Body of pancreas (tissue), 4 donors: Measurements from ENCODE around the gene GBP7. TPM values are rescaled to one million over a fixed set of nuclear protein-coding genes. Genes with fewer than 3 reads are reported as not detected.
"Not testable (repeated sequence)": the region's sequence is repeated elsewhere in the genome, so short reads cannot be mapped to it uniquely, and the experiment has no call there.

Source experiments
- ATAC-seq: fragments of 150-250 bp; one replicate; pipeline ENCODE4 v1.9.1; 2016
- DNase-seq, 4 donors: peaks; one replicate each; pipeline ENCODE4 v3.0.0-alpha.2; 2019
- H3K27ac ChIP-seq, 4 donors: fragments of 200-600 bp; sonication (generic); 1 replicate in 3 of 4; 2 replicates in 1 of 4; pipeline versions ENCODE4 v1.5.1 to v1.6.1; 2016 to 2019; ENCODE audit warnings: mild to moderate bottlenecking in 1 of 4, mixed read lengths in 1 of 4, moderate library complexity in 1 of 4
- H3K27me3 ChIP-seq, 2 donors: fragments of 200-600 bp; sonication (generic); one replicate each; pipeline ENCODE4 v1.6.0; 2016; ENCODE audit warnings: mild to moderate bottlenecking in 1 of 2
- H3K36me3 ChIP-seq, 2 donors: fragments of 200-600 bp; sonication (generic); replicated peaks in 1 of 2; 2 replicates each; pipeline ENCODE4 v1.5.1; 2016; ENCODE audit warnings: low read depth in 2 of 2; ENCODE audit not compliant: insufficient read depth in 1 of 2
- H3K4me1 ChIP-seq: fragments of 200-600 bp; sonication (generic); one replicate; pipeline ENCODE4 v1.6.0; 2016
- H3K4me3 ChIP-seq, 2 donors: fragments of 200-600 bp; sonication (generic); 1 replicate in 1 of 2; 2 replicates in 1 of 2; pipeline ENCODE4 v1.5.1; 2016 to 2019
- H3K9me3 ChIP-seq, 3 donors: fragments of 200-600 bp; sonication (generic); 1 replicate in 2 of 3; 2 replicates in 1 of 3; pipeline ENCODE4 v1.5.1; 2016
- CTCF ChIP-seq, 7 experiments: fragments of 450-650 bp in 4 of 7; fragments of 200-600 bp in 3 of 7; sonication (generic) in 3 of 7; IDR thresholded peaks; one replicate each; pipeline ENCODE4 v1.5.1; 2016 to 2019; ENCODE audit warnings: antibody characterized with exemption in 7 of 7
- POLR2A ChIP-seq, 3 donors: fragments of 450-650 bp; IDR thresholded peaks; one replicate each; pipeline ENCODE4 v1.6.1; 2016; ENCODE audit warnings: antibody characterized with exemption in 3 of 3, mild to moderate bottlenecking in 2 of 3
- WGBS, 2 donors: methylation state at CpG; one replicate each; pipeline ENCODE4 v1.1.5; 2017; 5-methylcytosine and 5-hydroxymethylcytosine counted together
- intact Hi-C: fragments of 100-400 bp; cut with DNase I; formaldehyde crosslinking; loops from one replicate; pipeline ENCODE4 v1.15.1; 2023
- total RNA-seq, 2 donors: library from RNA; depleted of rRNA; stranded (reverse); fragments of >200 nt; gene quantifications; one replicate each; pipeline ENCODE4 v1.1.0, GENCODE V29; 2016

The GBP7 gene
- total RNA-seq: not detected

DNA sequence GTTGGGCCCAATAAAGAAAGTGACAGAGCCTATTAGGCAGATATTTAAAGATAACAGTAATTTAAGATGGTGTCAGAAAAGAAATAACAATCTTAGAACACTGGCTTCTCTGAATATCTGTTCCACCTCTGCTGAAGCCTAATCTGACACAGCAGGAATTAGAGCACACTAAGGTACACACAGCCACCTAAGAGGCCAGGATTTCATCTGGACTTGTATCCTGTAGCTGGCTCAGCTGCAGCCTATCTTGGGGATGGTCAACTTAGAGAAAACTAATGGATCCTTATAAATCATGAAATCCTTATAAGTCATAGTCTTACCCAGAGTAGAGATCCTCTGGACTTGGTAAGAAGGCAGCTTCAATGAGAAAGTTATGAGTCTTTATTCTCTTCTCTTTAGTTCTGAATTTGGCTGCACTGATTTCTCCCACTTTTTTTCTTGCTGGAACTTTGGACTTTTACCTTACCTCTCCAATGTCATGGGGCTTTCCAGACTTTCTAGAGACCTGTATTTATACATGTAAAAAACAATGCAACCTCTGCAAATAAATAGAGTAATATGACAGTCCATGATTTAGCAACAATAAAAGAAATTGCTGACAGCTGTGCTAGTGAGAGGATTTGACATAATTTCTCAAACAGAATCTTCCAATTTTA lies at the start of gene GBP7:
Gene GBP7 (minus strand): TSS at position 403 of the 656 bp plus-strand sequence. CDS start 4,068 bp downstream, outside the sequence.
- Histone ChIP-seq H3K4me3 (no peak within 1 kb of the TSS), H3K27me3 (no peaks in the 10 kb centered on the region), H3K9me3 (no peaks in the 10 kb centered on the region), H3K36me3 (no peaks in the 10 kb centered on the region), H3K27ac (no peak within 1 kb of the TSS), H3K4me1 (no peaks in the 10 kb centered on the region)
- TF ChIP-seq CTCF (IDR thresholded peaks at IDR 0.05) (no peak), POLR2A (IDR thresholded peaks at IDR 0.05) (no peak)
- DNase-seq (no peak), ATAC-seq (no peak)
- intact Hi-C loops: no loop called here

- H3K36me3 ChIP-seq: no peaks in the 10 kb centered on the region
- no peak overlapping the region for H3K4me3 ChIP-seq
- H3K9me3 ChIP-seq: no peaks in the 10 kb centered on the region
- 16 to 24% methylated on average over 1 of the region's 1 CpG for WGBS, 2 donors
- no peak for TF ChIP-seq POLR2A (IDR thresholded peaks at IDR 0.05)
- TF ChIP-seq CTCF (IDR thresholded peaks at IDR 0.05): no peak
- H3K27me3 ChIP-seq: no peaks in the 10 kb centered on the region
- DNase-seq: no peak
- H3K27ac ChIP-seq: no peak overlapping the region
- intact Hi-C loops: no loop called here
- ATAC-seq: no peak
- no peaks in the 10 kb centered on the region for H3K4me1 ChIP-seq
Observed at GRCh38 chr1:89221341-89221740, 45.5 kb upstream of the GBP7 start.

GRCh38 chr1:89219851-89220250 lies 44.0 kb upstream of the GBP7 start:
- intact Hi-C loops, H3K27ac ChIP-seq, H3K4me1 ChIP-seq: not testable (repeated sequence)

GRCh38 chr1:89218941-89219340 lies 43.1 kb upstream of the GBP7 start:
- H3K9me3 ChIP-seq, H3K4me1 ChIP-seq, intact Hi-C loops, H3K27me3 ChIP-seq, ATAC-seq, H3K4me3 ChIP-seq, DNase-seq, H3K27ac ChIP-seq, H3K36me3 ChIP-seq: not testable (repeated sequence)
- 67 to 75% methylated on average over 3 of the region's 3 CpGs for WGBS, 2 donors

More at GRCh38 chr1:89219851-89220250, 44.0 kb upstream of the GBP7 start:
- not testable (repeated sequence) for H3K36me3 ChIP-seq, ATAC-seq, H3K4me3 ChIP-seq, H3K9me3 ChIP-seq, DNase-seq, H3K27me3 ChIP-seq

DNA sequence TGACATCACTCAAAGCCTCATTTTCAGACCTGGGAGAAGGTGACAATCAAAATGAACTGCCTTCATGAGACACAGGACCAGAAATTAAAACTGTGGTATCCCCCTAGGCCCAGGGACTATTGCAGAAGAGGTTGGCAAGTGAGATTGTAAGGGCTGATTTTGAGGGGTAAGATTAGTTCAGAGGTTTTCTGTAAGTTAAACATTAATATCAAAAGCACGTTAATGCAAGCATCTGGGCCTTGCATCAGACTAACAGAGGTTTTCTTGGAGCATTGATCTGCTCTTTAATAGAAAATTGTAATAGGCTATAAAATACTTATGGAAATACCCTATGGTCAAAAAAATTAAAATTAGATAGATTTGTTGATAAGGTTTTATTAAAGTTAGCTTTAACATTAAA lies 37.5 kb upstream of the GBP7 start:
- WGBS, 2 donors: 15 to 30% methylated on average over 1 of the region's 1 CpG
- ATAC-seq: no peak
- intact Hi-C loops: no loop called here

More for the DNA sequence above, 37.5 kb upstream of the GBP7 start:
- Histone ChIP-seq H3K27me3 (no peaks in the 10 kb centered on the region), H3K9me3 (no peaks in the 10 kb centered on the region), H3K4me3 (no peak overlapping the region), H3K4me1 (peaks cover 3% of the 10 kb centered on the region), H3K36me3 (no peaks in the 10 kb centered on the region), H3K27ac (no peak overlapping the region)
- DNase-seq: no peak
- TF ChIP-seq CTCF (IDR thresholded peaks at IDR 0.05): no peak
- TF ChIP-seq POLR2A (IDR thresholded peaks at IDR 0.05): no peak
